HUES6 (cell line): ENCODE data around the gene ZNF436.

ENCODE experiments used
- H3K27ac ChIP-seq: 2 replicates; pipeline ENCODE4 v1.7.0; 2013; ENCODE audit warnings: low read depth, mild to moderate bottlenecking, low read length, inconsistent platforms
- H3K27me3 ChIP-seq: 2 replicates; pipeline ENCODE4 v1.6.1; 2013; ENCODE audit warnings: low read length; ENCODE audit not compliant: control insufficient read depth, insufficient read depth
- H3K36me3 ChIP-seq: 2 replicates; pipeline ENCODE4 v1.6.1; 2013; ENCODE audit warnings: low read length; ENCODE audit not compliant: control insufficient read depth, insufficient read depth
- H3K4me1 ChIP-seq: 2 replicates; pipeline ENCODE4 v1.6.1; 2013; ENCODE audit warnings: low read length; ENCODE audit not compliant: control insufficient read depth, insufficient read depth
- H3K4me3 ChIP-seq: 2 replicates; pipeline ENCODE4 v1.5.1; 2013; ENCODE audit warnings: low read depth, low read length
- H3K9ac ChIP-seq: one replicate; pipeline ENCODE4 v1.6.1; 2013; ENCODE audit warnings: mild to moderate bottlenecking, low read length
- H3K9me3 ChIP-seq: 2 replicates; pipeline ENCODE4 v1.6.1; 2013; ENCODE audit warnings: low read depth, low read length; ENCODE audit not compliant: control insufficient read depth, insufficient read depth

ZNF436 gene

DNA sequence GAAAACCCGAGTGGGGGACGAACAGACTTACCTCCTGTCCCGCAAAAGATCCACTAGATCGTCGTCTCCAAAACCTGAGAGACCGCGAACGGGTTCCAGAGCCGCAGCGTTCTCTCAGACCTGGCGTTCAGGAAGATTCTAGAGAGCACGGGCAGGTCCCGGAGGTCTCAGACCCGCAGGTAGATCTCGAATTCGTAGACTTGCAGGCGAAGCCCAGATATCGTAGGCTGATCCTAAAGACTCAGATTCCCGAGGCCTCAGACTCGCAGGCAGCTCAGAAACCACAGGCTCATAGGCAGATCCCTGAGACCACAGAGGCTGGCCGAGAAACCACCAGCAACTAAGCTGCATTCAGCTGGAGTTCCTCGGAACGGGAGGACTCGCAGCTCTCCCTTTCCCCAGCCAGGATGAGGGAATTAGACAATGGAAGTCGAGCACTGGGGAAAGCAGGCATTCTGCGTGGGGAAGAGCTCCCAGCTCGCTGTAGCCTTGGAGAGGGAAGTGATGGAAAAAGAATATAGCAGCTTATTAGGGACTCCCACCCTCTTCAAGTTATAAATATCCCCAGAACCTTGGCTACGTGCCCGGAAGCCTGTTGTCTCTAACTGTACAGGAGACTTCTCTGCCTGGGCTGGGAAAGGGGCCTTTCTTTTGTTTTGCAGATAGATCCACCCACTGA lies at the start of gene ZNF436:
TSS of gene ZNF436 (minus strand) at position 502 of the 679 bp plus-strand sequence. CDS start 1,831 bp downstream, outside the sequence.
- H3K9ac ChIP-seq = peak within 1 kb of the TSS; percentile 86
- no peaks in the 10 kb centered on the region for H3K36me3 ChIP-seq
- H3K4me1 ChIP-seq = peaks cover 56% of the 10 kb centered on the region
- H3K9me3 ChIP-seq = peaks cover 10% of the 10 kb centered on the region
- H3K27me3 ChIP-seq = peaks cover 85% of the 10 kb centered on the region
- H3K27ac ChIP-seq = peak within 1 kb of the TSS; percentile 75; the same call in 1 of the 2 replicates
- H3K4me3 ChIP-seq = peak within 1 kb of the TSS; percentile 90

GRCh38 chr1:23419180-23419579 lies 49.5 kb upstream of the ZNF436 start:
- H3K9me3 ChIP-seq = no peaks in the 10 kb centered on the region
- peaks cover 99% of the 10 kb centered on the region for H3K27me3 ChIP-seq
- no peaks in the 10 kb centered on the region for H3K36me3 ChIP-seq
- H3K4me1 ChIP-seq = peaks cover 17% of the 10 kb centered on the region; the same call in 1 of the 2 replicates
- no peak overlapping the region for H3K9ac ChIP-seq
- no peak overlapping the region for H3K4me3 ChIP-seq
- no peak overlapping the region for H3K27ac ChIP-seq

DNA sequence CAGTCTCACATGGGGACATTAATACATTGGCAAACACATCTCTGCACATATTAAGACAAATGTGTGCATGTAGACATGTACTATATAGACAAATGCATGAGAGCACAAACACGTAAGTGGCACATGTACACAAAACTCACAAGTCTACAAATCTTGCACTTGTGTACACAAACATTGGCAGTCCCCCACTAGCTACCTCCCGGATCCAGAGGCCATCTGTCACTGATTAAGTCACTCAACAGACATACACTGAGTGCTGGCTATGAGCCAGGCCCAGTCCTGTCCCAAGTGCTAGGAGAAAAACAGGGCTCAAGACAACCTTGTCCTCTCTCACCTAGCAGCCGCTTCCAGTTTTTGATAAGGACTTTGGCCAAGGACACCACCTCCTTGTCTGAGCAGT lies 47.9 kb upstream of the ZNF436 start:
- H3K9me3 ChIP-seq = no peaks in the 10 kb centered on the region
- H3K36me3 ChIP-seq = no peaks in the 10 kb centered on the region
- H3K9ac ChIP-seq = no peak overlapping the region
- H3K27ac ChIP-seq = no peak overlapping the region
- H3K27me3 ChIP-seq = peaks cover 86% of the 10 kb centered on the region
- no peak overlapping the region for H3K4me3 ChIP-seq
- peaks cover 8% of the 10 kb centered on the region; the same call in 1 of the 2 replicates for H3K4me1 ChIP-seq

GRCh38 chr1:23416964-23417363 lies 47.3 kb upstream of the ZNF436 start:
- H3K4me3 ChIP-seq = no peak overlapping the region
- peaks cover 3% of the 10 kb centered on the region; the same call in 1 of the 2 replicates for H3K4me1 ChIP-seq
- H3K9me3 ChIP-seq = no peaks in the 10 kb centered on the region
- no peak overlapping the region for H3K9ac ChIP-seq
- H3K27me3 ChIP-seq = peaks cover 82% of the 10 kb centered on the region
- no peak overlapping the region for H3K27ac ChIP-seq
- no peaks in the 10 kb centered on the region for H3K36me3 ChIP-seq

DNA sequence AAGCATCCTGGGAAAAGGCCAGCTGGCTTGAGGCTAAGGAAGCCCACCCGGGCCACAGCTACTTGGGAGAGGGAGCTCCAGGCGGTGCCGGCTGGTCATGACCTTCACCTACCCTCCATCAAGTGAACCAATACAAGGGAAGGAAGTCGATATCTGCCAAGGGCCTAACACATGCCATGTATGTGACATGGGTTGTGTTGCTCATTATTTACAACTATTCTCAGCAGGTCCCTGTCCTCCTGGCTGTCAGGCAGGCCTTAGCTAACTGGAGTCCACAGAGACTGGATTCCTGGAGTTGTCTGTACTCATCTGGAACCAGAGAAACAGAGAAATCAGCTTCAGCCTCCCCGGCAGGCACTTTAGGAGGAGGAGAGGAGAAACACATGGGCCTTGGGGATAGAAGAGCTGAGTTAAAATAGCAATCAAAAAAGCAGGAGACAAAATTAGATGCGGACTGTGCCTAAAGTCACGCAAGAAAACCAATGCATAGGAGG lies 39.2 kb upstream of the ZNF436 start:
- no peak overlapping the region for H3K9ac ChIP-seq
- no peaks in the 10 kb centered on the region for H3K9me3 ChIP-seq
- H3K27me3 ChIP-seq = peaks cover 79% of the 10 kb centered on the region
- H3K4me1 ChIP-seq = peaks cover 4% of the 10 kb centered on the region; the same call in 1 of the 2 replicates
- no peak overlapping the region for H3K27ac ChIP-seq
- no peaks in the 10 kb centered on the region for H3K36me3 ChIP-seq
- H3K4me3 ChIP-seq = no peak overlapping the region

DNA sequence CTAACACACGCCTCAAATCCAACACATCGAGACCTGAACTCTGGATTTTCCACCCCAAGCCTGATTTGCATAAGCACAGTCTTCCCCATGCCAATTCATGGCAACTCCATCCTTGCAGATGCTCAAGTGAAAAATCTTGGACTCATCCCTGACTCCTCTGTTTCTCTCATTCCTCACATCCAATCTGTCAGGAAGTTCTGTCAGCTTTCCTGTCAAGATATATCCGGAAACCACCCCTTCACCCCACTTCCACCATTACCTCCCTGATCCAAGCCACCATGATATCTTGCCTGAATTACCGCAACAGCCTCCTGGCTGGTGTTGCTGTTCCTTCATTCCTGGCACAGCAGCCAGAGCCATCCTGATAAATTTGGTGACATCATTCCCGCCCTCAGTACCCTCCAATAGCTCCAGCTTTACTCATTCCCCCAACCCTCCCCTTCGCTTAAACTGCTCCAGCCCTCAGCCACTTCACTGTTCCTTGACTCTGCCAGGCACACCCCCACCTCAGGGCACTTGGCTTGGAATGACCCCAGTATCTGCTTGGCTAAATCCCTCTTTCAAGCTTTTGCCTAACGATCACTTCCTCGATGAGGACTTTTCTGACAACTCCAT lies 37.5 kb upstream of the ZNF436 start:
- Histone ChIP-seq H3K27me3 (peaks cover 91% of the 10 kb centered on the region), H3K9me3 (no peaks in the 10 kb centered on the region)

GRCh38 chr1:23405946-23406345 lies 36.3 kb upstream of the ZNF436 start:
- H3K27ac ChIP-seq = no peak overlapping the region

More for the DNA sequence above, 37.5 kb upstream of the ZNF436 start:
- Histone ChIP-seq H3K36me3 (no peaks in the 10 kb centered on the region), H3K27ac (no peak overlapping the region), H3K9ac (no peak overlapping the region), H3K4me3 (no peak overlapping the region), H3K4me1 (peaks cover 16% of the 10 kb centered on the region; the same call in 1 of the 2 replicates)

DNA sequence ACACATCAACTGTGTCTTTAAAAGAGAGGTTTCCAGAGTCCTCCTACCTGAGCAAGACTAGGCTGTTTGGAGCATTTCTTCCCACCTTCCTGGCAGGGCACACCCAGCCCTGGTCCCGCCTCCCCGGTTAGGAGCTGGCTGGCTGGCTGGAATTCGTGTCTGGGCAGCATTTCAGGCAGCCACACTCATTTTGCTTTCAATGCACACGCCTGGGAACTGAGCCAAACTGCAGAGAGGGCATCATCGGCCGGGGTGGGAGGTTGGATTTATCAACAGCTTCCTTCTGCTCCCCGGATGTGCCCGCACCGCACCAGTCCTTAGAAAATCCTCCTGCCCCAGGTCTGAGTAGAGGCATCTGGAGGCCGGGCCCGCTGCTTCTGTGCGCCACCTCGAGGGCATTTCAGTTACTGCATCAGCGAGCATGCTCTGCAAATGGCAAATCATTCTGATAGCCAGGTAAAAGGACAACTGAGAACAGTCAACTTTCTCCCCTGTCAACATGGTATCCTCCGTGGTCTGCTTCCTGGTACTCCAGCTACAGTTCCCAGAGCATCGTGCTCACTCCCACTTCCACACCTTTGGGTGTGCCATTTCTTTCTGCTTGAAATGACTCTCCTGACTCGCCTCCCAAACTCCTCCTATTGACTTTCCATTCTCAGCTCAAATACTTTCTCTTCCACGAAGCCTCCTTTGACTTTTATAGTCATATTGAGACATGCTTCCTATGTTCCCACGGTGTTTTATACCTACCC lies 34.3 kb upstream of the ZNF436 start:
- Histone ChIP-seq H3K27me3 (peaks cover 95% of the 10 kb centered on the region), H3K4me1 (peaks cover 12% of the 10 kb centered on the region; the same call in 1 of the 2 replicates), H3K36me3 (no peaks in the 10 kb centered on the region), H3K9ac (peak overlapping the region; percentile 33), H3K9me3 (no peaks in the 10 kb centered on the region), H3K4me3 (peak overlapping the region; percentile 47), H3K27ac (no peak overlapping the region)

More at GRCh38 chr1:23405946-23406345, 36.3 kb upstream of the ZNF436 start:
- peaks cover 97% of the 10 kb centered on the region for H3K27me3 ChIP-seq
- H3K36me3 ChIP-seq = no peaks in the 10 kb centered on the region
- no peak overlapping the region for H3K4me3 ChIP-seq
- no peak overlapping the region for H3K9ac ChIP-seq
- H3K9me3 ChIP-seq = no peaks in the 10 kb centered on the region
- H3K4me1 ChIP-seq = peaks cover 12% of the 10 kb centered on the region; the same call in 1 of the 2 replicates

DNA sequence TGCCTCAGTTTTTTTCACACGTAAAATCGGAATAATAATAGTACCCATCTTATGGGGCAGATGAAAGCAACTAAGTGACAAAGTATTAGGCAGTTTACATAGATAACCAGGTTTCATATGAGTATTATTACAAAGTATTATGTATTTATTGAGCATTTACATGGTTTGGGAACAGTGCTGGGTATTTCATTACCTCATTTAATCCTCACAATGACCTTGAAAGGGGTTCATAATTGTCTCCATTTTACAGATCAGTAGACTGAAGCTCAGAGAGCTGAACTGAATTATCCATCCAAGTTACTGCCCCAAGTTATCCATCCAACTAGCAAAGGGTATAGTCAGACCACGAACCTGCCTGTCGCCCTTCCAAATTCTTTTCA lies 33.7 kb upstream of the ZNF436 start:
- Histone ChIP-seq H3K9ac (peak overlapping the region; percentile 33), H3K27ac (no peak overlapping the region), H3K36me3 (no peaks in the 10 kb centered on the region), H3K27me3 (peaks cover 95% of the 10 kb centered on the region), H3K4me1 (peaks cover 12% of the 10 kb centered on the region; the same call in 1 of the 2 replicates), H3K4me3 (peak overlapping the region; percentile 47), H3K9me3 (no peaks in the 10 kb centered on the region)

DNA sequence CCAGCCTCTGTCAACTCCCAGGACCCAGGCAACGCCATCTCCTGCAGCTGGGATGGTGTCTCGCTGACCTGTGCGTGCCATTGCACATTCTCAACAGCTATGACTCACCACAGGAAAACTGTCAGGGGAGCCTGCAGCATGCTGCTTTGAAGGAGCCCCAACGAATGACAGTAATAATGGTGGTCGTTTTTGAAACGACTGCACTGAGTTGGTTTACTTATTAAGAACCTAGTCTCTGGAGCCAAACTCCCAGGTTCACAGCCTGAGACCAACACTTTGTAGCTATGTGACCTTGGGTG lies 33.4 kb upstream of the ZNF436 start:
- Histone ChIP-seq H3K27me3 (peaks cover 95% of the 10 kb centered on the region), H3K27ac (no peak overlapping the region), H3K9ac (no peak overlapping the region), H3K4me1 (peaks cover 12% of the 10 kb centered on the region; the same call in 1 of the 2 replicates), H3K36me3 (no peaks in the 10 kb centered on the region), H3K4me3 (no peak overlapping the region), H3K9me3 (no peaks in the 10 kb centered on the region)
